ENCODE measurements around the gene OR13H1.
"Not testable (repeated sequence)": the region's sequence is repeated elsewhere in the genome, so short reads cannot be mapped to it uniquely, and the experiment has no call there.

OR13H1 gene

GRCh38 chrX:131572372-131573014 is 28.6 kb downstream of the OR13H1 start:
- H3K4me2 ChIP-seq (ENCODE audit: low read length), result no peak overlapping the region
- peaks cover 6% of the 10 kb centered on the region for H3K27me3 ChIP-seq (ENCODE audit: control insufficient read depth, insufficient read depth, low read length)
- no peak overlapping the region for H3K9ac ChIP-seq (ENCODE audit: low read depth, low read length)
- H3K4me1 ChIP-seq (ENCODE audit: control insufficient read depth, insufficient read depth, low read length), result no peaks in the 10 kb centered on the region
- no peaks in the 10 kb centered on the region for H3K36me3 ChIP-seq (ENCODE audit: insufficient read depth, low read length)
- H3K4me3 ChIP-seq (ENCODE audit: low read length), result no peak overlapping the region
- H3K9me3 ChIP-seq (replicated peaks; ENCODE audit: low read length), result no peaks in the 10 kb centered on the region

GRCh38 chrX:131577413-131577812 is 33.5 kb downstream of the OR13H1 start:
- H3K27me3 ChIP-seq (ENCODE audit: control insufficient read depth, insufficient read depth, low read length), result peaks cover 9% of the 10 kb centered on the region
- no peaks in the 10 kb centered on the region for H3K9me3 ChIP-seq (replicated peaks; ENCODE audit: low read length)
- H3K4me1 ChIP-seq (ENCODE audit: control insufficient read depth, insufficient read depth, low read length), result no peaks in the 10 kb centered on the region
- no peaks in the 10 kb centered on the region for H3K36me3 ChIP-seq (ENCODE audit: insufficient read depth, low read length)
- H3K4me3 ChIP-seq (ENCODE audit: low read length), result no peak overlapping the region
- no peak overlapping the region for H3K4me2 ChIP-seq (ENCODE audit: low read length)
- H3K9ac ChIP-seq (ENCODE audit: low read depth, low read length), result no peak overlapping the region

DNA sequence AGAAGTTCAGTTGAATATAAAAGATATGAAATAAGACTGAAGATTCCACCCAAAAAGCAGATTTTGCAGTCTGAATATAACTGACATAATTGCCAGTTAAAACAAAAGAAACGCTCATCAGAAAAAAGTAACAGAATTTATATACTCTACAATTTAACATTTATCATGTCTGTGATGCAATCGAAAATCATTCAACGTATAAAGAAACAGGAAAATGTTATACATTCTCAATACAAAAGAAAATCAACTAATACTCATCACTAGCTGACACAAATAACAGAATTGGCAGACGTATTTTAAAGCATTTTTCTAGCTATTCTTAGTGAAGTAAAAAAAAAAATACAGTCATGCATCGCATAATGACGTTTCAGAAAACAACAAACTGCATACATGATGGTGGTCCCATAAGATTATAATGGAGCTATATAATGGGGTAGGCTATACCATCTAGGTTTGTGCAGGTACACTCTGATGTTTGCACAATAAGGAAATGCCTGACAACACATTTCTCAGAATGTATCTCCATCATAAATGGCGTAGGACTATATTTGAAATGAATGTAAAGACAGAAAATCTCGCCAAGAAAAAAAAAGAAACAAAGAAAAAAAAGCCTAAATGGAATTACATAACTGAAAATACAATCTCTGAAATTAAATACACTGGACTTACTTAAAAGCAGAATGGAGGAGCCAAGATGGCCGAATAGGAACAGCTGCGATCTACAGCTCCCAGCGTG is 34.3 kb downstream of the OR13H1 start:
- Histone ChIP-seq H3K4me1 (ENCODE audit: control insufficient read depth, insufficient read depth, low read length) (no peaks in the 10 kb centered on the region), H3K27me3 (ENCODE audit: control insufficient read depth, insufficient read depth, low read length) (peaks cover 9% of the 10 kb centered on the region), H3K4me3 (ENCODE audit: low read length) (no peak overlapping the region), H3K36me3 (ENCODE audit: insufficient read depth, low read length) (no peaks in the 10 kb centered on the region), H3K9me3 (replicated peaks; ENCODE audit: low read length) (no peaks in the 10 kb centered on the region), H3K4me2 (ENCODE audit: low read length) (no peak overlapping the region), H3K9ac (ENCODE audit: low read depth, low read length) (no peak overlapping the region)

GRCh38 chrX:131578735-131579367 is 35.0 kb downstream of the OR13H1 start:
- H3K36me3 ChIP-seq (ENCODE audit: insufficient read depth, low read length); H3K4me1 ChIP-seq (ENCODE audit: control insufficient read depth, insufficient read depth, low read length); H3K27me3 ChIP-seq (ENCODE audit: control insufficient read depth, insufficient read depth, low read length); H3K9me3 ChIP-seq (replicated peaks; ENCODE audit: low read length); H3K4me2 ChIP-seq (ENCODE audit: low read length); H3K4me3 ChIP-seq (ENCODE audit: low read length); H3K9ac ChIP-seq (ENCODE audit: low read depth, low read length): not testable (repeated sequence)

DNA sequence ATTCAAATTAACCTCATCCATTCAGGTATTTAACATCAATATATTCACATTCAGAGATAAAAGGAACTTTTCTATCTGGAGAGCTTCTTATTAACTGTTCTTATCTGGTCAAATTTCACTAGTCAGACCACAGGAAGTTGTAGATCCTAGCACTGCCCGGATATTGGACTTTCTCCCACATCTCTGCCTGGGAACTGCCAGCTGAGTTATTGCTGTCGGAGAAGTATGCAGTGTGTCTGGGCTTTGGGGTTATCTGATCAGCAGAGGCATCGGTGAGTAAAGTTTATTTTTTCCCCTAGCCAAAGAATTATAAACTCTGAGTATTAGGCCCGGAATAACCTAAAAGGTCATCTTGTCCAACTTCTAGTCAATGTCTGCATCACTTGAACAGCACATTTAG is 45.1 kb downstream of the OR13H1 start:
- Histone ChIP-seq H3K27me3 (ENCODE audit: control insufficient read depth, insufficient read depth, low read length) (peaks cover 29% of the 10 kb centered on the region), H3K4me3 (ENCODE audit: low read length) (no peak overlapping the region), H3K9me3 (replicated peaks; ENCODE audit: low read length) (no peaks in the 10 kb centered on the region), H3K4me2 (ENCODE audit: low read length) (no peak overlapping the region), H3K36me3 (ENCODE audit: insufficient read depth, low read length) (no peaks in the 10 kb centered on the region), H3K9ac (ENCODE audit: low read depth, low read length) (no peak overlapping the region), H3K4me1 (ENCODE audit: control insufficient read depth, insufficient read depth, low read length) (peaks cover 11% of the 10 kb centered on the region)
